ENCODE results near the gene AP1M1.

Gene AP1M1

GRCh38 chr19:16263141-16263761 lies 65.5 kb downstream of the AP1M1 start:
- H3K4me3 ChIP-seq (ENCODE audit: low read length) = no peak overlapping the region
- DNase-seq (ENCODE audit: low read depth) = no peak
- TF ChIP-seq CTCF (conservative IDR thresholded peaks at IDR 0.05; ENCODE audit: low read length) = no peak

DNA sequence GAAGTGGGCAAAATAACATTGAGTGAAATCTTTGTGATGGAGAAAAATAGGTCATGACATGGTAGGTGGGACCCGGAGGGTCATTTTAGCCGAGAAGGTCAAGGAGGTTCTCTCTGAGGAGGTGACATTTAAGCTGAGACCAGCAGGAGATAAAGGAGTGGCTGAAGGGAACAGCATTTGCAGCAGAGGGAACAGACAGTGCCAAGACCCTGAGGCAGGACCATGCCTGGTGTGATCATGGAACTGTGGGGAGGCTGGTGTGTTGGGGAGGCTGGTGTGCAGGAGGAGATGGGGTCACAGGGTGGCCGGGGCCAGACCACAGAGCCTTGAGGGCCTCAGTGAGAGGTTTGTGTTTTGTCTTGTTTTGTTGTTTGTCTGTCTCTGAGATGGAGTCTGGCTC lies 67.5 kb downstream of the AP1M1 start:
- TF ChIP-seq CTCF (conservative IDR thresholded peaks at IDR 0.05; ENCODE audit: low read length) = no peak
- DNase-seq (ENCODE audit: low read depth) = no peak
- no peak overlapping the region for H3K4me3 ChIP-seq (ENCODE audit: low read length)

DNA sequence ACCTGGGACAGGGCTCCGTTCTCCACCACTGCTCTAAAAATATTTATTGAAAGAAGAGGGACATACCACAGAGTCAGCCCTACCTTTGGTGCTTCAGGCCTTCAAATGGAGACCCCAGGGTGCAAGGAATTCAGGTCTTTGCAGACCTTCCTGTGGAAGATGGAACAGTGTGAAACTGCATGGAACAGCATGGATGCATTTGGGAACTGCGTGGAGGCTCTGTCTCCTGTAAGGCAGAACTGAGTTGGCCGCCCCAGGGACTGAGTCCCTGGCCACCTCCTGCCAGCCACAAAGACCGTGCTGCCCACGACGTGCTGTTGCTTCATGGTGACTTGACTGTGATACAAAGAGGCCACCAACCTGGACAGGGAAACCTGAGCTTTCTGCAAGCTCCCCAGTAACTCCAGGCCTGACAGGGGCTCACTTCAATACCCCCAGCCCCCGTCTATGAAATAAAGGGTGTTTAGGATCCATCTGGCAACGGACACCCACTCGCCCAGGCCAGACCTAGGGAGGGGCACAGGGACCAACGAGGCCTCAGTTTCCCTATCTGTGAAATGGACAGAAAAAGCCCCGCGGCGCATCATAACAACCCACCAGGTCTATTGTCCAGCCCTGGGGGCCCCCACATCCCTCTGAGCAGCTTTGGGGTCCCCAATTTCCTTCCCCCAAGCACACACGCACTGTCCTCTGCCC lies 68.3 kb downstream of the AP1M1 start:
- H3K4me3 ChIP-seq (ENCODE audit: low read length) = no peak overlapping the region
- TF ChIP-seq CTCF (conservative IDR thresholded peaks at IDR 0.05; ENCODE audit: low read length) = no peak
- no peak for DNase-seq (ENCODE audit: low read depth)

GRCh38 chr19:16266586-16266942 lies 68.9 kb downstream of the AP1M1 start:
- no peak overlapping the region for H3K4me3 ChIP-seq (ENCODE audit: low read length)
- DNase-seq (ENCODE audit: low read depth) = no peak
- no peak for TF ChIP-seq CTCF (conservative IDR thresholded peaks at IDR 0.05; ENCODE audit: low read length)

GRCh38 chr19:16268676-16269319 lies 71.1 kb downstream of the AP1M1 start:
- DNase-seq (ENCODE audit: low read depth) = no peak
- no peak for TF ChIP-seq CTCF (conservative IDR thresholded peaks at IDR 0.05; ENCODE audit: low read length)
- no peak overlapping the region for H3K4me3 ChIP-seq (ENCODE audit: low read length)

DNA sequence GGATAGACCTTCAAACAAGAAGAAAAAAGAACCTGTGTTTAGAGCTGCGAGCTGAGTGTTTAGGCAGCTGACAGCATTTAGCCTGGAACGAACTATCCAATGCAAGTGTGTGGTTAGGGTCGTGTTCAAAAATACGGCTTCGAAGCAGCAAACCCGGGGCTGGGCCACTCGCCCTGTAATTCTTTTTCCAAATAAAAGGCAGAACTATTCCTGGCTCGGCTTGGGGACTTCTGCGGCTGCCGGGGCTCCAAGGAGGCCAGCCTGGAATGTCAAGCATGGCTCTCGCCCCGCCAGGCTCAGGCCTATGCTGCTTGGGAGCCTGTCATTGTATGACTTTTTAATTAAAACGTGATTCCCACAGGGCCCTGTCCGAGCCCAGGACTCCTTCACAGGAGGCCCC lies 75.2 kb downstream of the AP1M1 start:
- no peak overlapping the region for H3K4me3 ChIP-seq (ENCODE audit: low read length)
- DNase-seq (ENCODE audit: low read depth) = peak; percentile 66
- no peak for TF ChIP-seq CTCF (conservative IDR thresholded peaks at IDR 0.05; ENCODE audit: low read length)

DNA sequence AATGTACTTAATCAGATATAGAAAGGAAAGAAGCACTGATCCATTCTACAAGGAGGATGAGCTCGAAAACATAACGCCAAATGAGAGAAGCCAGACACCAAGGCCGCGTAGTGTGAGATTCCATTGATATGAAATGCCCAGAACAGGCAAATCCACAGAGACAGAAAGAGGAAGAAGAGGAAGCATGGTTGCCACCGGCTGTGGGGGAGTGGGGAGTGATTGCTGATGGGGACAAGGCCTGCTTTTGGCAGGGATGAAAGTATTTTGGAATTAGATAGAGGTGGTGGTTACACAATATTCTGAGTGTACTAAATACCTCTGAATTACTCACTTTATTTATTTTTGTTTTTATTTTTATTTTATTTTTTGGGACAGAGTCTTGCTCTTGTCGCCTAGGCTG lies 76.7 kb downstream of the AP1M1 start:
- DNase-seq (ENCODE audit: low read depth) = peak; percentile 49
- TF ChIP-seq CTCF (conservative IDR thresholded peaks at IDR 0.05; ENCODE audit: low read length) = no peak
- no peak overlapping the region for H3K4me3 ChIP-seq (ENCODE audit: low read length)

Measured in AG10803 (cell line).